HG03039 (cell line): ENCODE measurements around the gene PCDHGA11.
"Not testable (repeated sequence)": the region's sequence is repeated elsewhere in the genome, so short reads cannot be mapped to it uniquely, and the experiment has no call there.

Source experiments
- ATAC-seq: cut with Tn5 transposase; IDR thresholded peaks from one replicate; pipeline ENCODE4 v1.9.1; 2021; ENCODE audit warnings: mild to moderate bottlenecking, moderate library complexity; ENCODE audit not compliant: unreplicated experiment

PCDHGA11 gene

DNA sequence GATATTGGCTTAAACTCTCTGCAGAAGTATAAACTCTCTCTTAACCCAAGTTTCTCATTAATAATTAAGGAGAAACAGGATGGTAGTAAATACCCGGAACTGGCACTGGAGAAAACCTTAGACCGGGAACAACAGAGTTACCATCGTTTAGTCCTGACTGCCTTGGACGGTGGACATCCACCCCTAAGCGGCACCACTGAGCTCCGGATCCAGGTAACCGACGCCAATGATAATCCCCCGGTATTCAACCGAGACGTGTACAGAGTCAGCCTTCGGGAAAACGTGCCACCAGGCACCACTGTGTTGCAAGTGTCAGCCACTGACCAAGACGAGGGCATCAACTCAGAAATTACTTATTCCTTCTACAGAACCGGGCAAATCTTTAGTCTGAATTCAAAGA lies 22.2 kb upstream of the PCDHGA11 start:
- no peak for ATAC-seq

GRCh38 chr5:141399555-141400258 lies 21.1 kb upstream of the PCDHGA11 start:
- ATAC-seq: no peak

- ATAC-seq: no peak
Observed at GRCh38 chr5:141402553-141403243, 18.2 kb upstream of the PCDHGA11 start, which contains the start of gene PCDHGA9. Gene PCDHGA9, plus strand, starts transcription at chr5:141402778. Its CDS starts 175 bp downstream, at chr5:141402953.

DNA sequence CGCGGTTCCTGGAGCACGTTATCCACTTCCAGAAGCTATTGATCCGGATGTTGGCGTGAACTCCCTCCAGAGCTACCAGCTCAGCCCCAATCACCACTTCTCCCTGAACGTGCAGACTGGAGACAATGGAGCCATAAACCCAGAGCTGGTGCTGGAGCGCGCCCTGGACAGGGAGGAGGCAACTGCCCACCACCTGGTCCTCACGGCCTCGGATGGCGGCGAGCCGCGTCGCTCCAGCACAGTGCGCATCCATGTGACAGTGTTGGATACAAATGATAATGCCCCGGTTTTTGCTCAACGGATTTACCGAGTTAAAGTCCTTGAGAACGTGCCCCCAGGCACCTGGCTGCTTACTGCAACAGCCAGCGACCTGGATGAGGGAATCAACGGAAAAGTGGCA lies 17.5 kb upstream of the PCDHGA11 start:
- no peak for ATAC-seq

DNA sequence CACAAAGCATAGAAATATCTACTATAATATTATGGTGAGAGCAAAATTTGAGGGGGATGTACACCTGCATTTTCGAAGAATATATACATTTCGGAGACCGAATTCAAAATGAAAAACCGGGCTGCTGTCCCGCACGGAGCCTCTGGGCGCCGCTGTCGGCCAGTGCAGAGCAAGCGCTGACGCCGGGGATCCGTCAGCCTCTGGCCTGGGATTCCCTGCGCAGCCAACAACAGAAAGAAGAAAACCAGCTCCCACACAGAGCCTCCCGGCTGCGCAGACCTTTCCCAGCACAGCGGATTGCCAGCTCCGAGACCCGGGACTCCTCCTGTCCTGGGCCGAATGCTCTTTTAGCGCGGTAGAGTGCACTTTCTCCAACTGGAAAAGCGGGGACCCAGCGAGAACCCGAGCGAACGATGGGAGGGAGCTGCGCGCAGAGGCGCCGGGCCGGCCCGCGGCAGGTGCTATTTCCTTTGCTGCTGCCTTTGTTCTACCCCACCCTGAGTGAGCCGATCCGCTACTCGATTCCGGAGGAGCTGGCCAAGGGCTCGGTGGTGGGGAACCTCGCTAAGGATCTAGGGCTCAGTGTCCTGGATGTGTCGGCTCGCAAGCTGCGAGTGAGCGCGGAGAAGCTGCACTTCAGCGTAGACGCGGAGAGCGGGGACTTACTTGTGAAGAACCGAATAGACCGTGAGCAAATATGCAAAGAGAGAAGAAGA lies 12.9 kb upstream of the PCDHGA11 start, which contains the start of gene PCDHGB6:
Gene PCDHGB6, plus strand, starts transcription at position 232 of the 716 bp plus-strand sequence. Its CDS starts 182 bp downstream, at position 414.
- ATAC-seq: not testable (repeated sequence)

DNA sequence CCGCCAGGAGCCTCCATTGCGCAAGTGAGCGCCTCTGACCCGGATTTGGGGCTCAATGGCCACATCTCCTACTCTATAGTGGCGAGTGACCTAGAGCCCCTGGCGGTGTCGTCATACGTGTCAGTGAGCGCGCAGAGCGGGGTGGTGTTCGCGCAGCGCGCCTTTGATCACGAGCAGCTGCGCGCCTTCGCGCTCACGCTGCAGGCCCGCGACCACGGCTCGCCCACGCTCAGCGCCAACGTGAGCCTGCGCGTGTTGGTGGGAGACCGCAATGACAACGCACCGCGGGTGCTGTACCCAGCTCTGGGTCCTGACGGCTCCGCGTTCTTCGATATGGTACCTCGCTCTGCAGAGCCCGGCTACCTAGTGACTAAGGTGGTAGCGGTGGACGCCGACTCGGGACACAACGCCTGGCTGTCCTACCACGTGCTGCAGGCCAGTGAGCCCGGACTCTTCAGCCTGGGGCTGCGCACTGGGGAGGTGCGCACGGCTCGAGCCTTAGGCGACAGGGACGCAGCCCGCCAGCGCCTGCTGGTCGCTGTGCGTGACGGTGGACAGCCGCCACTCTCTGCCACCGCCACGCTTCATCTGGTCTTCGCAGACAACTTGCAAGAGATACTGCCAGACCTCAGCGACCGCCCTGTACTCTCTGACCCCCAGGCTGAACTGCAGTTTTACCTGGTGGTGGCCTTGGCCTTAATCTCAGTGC lies 11.1 kb upstream of the PCDHGA11 start:
- no peak for ATAC-seq

GRCh38 chr5:141411575-141411974 lies 9.3 kb upstream of the PCDHGA11 start:
- ATAC-seq: no peak

DNA sequence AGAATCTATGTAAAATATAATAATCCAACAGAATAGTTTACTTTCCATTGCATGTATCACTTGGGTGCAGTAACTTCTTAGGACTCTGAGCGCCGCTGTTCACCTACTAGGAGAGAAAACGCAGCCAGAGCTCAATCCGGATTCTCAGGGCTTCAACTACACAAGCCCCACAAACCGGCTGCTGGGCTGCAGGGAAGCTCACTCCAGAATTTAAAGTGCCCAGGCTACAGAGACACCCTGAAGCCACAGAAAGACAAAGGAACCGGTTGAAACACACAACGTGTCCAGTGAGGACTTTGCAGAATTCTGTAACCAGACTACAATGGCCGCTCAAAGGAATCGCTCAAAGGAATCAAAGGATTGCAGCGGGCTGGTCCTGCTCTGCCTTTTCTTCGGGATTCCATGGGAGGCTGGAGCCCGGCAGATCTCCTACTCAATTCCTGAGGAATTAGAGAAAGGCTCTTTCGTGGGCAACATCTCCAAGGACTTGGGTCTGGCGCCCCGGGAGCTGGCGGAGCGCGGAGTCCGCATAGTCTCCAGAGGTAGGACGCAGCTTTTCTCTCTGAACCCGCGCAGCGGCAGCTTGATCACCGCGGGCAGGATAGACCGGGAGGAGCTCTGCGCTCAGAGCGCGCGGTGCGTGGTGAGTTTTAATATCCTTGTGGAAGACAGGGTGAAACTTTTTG lies 7.9 kb upstream of the PCDHGA11 start, which contains the start of gene PCDHGA10:
Gene PCDHGA10, plus strand, starts transcription at position 134 of the 686 bp plus-strand sequence. Its CDS starts 189 bp downstream, at position 323.
- ATAC-seq: peak; percentile 63

- ATAC-seq: no peak
Observed at GRCh38 chr5:141413540-141414069, 7.2 kb upstream of the PCDHGA11 start.

GRCh38 chr5:141414548-141415274 lies 6.1 kb upstream of the PCDHGA11 start:
- not testable (repeated sequence) for ATAC-seq

DNA sequence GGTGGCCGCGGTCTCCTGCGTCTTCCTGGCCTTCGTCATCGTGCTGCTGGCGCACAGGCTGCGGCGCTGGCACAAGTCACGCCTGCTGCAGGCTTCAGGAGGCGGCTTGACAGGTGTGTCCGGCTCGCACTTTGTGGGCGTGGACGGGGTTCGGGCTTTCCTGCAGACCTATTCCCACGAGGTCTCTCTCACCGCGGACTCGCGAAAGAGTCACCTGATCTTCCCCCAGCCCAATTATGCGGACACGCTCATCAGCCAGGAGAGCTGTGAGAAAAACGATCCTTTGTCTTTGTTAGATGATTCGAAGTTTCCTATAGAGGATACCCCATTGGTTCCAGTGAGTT lies 5.6 kb upstream of the PCDHGA11 start:
- not testable (repeated sequence) for ATAC-seq

DNA sequence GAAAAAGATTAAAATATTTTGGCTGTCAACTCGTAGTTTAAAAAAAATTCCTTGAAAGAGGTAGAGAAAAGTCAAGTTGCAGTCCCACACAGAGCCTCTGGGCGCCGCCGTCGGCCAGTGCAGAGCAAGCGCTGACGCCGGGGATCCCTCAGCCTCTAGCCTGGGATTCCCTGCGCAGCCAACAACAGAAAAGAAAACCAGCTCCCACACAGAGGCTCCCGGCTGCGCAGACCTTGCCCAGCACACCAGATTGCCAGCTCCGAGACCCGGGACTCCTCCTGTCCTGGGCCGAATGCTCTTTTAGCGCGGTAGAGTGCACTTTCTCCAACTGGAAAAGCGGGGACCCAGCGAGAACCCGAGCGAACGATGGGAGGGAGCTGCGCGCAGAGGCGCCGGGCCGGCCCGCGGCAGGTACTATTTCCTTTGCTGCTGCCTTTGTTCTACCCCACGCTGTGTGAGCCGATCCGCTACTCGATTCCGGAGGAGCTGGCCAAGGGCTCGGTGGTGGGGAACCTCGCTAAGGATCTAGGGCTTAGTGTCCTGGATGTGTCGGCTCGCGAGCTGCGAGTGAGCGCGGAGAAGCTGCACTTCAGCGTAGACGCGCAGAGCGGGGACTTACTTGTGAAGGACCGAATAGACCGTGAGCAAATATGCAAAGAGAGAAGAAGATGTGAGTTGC lies 3.2 kb upstream of the PCDHGA11 start, which contains the start of gene PCDHGB7:
Gene PCDHGB7, plus strand, starts transcription at position 184 of the 679 bp plus-strand sequence. Its CDS starts 183 bp downstream, at position 367.
- ATAC-seq: peak; percentile 81

DNA sequence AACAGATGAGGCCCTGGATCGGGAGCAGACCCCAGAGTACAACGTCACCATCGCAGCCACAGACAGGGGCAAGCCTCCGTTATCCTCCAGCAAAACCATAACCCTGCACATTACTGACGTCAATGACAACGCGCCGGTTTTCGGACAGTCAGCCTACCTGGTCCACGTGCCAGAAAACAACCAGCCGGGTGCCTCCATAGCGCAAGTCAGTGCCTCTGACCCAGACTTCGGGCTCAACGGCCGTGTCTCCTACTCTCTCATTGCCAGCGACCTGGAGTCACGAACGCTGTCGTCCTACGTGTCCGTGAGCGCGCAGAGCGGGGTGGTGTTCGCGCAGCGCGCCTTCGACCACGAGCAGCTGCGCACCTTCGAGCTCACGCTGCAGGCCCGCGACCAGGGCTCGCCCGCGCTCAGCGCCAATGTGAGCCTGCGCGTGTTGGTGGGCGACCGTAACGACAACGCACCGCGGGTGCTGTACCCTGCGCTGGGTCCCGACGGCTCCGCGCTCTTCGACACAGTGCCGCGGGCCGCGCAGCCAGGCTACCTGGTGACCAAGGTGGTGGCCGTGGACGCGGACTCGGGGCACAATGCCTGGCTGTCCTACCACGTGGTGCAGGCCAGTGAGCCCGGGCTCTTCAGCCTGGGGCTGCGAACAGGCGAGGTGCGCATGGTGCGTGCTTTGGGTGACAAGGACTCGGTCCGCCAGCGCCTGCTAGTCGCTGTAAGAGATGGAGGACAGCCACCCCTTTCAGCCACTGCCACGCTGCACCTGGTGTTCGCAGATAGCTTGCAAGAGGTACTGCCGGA lies 1.6 kb upstream of the PCDHGA11 start:
- no peak for ATAC-seq

DNA sequence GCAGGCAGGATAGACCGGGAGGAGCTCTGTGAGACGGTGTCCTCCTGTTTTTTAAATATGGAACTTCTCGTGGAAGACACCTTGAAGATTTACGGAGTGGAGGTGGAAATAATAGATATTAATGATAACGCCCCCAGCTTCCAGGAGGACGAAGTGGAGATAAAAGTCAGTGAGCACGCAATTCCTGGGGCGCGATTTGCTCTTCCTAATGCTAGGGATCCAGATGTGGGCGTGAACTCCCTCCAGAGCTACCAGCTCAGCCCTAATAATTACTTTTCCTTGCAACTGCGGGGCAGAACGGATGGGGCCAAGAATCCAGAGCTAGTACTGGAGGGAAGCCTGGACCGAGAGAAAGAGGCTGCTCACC lies 621 bp downstream of the PCDHGA11 start:
- ATAC-seq: no peak

DNA sequence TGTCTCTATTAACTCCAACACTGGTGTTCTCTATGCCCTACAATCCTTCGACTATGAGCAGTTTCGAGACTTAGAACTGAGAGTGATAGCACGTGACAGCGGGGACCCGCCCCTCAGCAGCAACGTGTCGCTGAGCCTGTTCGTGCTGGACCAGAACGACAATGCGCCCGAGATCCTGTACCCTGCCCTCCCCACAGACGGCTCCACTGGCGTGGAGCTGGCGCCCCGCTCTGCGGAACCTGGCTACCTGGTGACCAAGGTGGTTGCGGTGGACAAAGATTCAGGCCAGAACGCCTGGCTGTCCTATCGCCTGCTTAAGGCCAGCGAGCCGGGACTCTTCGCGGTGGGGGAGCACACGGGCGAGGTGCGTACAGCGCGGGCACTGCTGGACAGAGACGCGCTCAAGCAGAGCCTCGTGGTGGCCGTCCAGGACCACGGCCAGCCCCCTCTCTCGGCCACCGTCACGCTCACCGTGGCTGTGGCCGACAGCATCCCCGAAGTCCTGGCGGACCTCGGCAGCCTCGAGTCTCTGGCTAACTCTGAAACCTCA lies 2.0 kb downstream of the PCDHGA11 start:
- ATAC-seq: no peak

DNA sequence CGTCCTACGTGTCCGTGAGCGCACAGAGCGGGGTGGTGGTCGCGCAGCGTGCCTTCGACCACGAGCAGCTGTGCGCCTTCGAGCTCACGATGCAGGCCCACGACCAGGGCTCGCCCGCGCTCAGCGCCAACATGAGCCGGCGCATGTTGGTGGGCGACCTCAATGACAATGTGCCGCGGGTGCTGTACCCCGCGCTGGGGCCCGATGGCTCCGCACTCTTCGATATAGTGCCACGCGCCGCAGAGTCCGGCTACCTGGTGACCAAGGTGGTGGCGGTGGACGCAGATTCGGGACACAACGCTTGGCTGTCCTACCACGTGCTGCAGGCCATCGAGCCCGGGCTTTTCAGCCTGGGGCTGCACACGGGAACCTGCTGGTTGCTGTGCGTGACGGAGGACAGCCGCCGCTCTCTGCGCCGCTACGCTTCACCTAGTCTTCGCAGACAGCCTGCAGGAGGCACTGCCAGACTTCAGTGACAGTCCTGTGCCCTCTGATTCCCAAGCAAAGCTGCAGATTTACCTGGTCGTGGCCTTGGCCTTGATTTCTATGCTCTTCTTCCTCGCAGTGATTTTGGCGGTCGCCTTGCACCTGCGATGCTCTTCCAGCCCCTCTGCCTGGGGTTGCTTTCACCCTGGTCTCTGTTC lies 7.1 kb downstream of the PCDHGA11 start:
- no peak for ATAC-seq
